Uterus (tissue), 4 donors: ENCODE results near the gene IL15RA. TPM values are rescaled to one million over a fixed set of nuclear protein-coding genes. Genes with fewer than 3 reads are reported as not detected.

Experiments used
- DNase-seq, 2 donors: peaks; one replicate each; pipeline ENCODE4 v3.0.0-alpha.2; 2019 to 2020
- H3K27ac ChIP-seq, 2 donors: fragments of 200-600 bp; sonication (generic); 1 replicate in 1 of 2; 2 replicates in 1 of 2; pipeline ENCODE4 v1.5.1; 2016 to 2018
- H3K27me3 ChIP-seq, 2 donors: fragments of 200-600 bp; sonication (generic); one replicate each; pipeline ENCODE4 v1.5.1; 2018 to 2019; ENCODE audit warnings: control low read depth in 1 of 2
- H3K36me3 ChIP-seq, 2 donors: fragments of 200-600 bp; sonication (generic); one replicate each; pipeline ENCODE4 v1.5.1; 2019; ENCODE audit warnings: control low read depth in 1 of 2
- H3K4me1 ChIP-seq, 2 donors: fragments of 200-600 bp; sonication (generic); one replicate each; pipeline ENCODE4 v1.5.1; 2018 to 2019; ENCODE audit warnings: control low read depth in 1 of 2
- H3K4me3 ChIP-seq, 2 donors: fragments of 200-600 bp; sonication (generic); 1 replicate in 1 of 2; 2 replicates in 1 of 2; pipeline ENCODE4 v1.5.1; 2018 to 2019; ENCODE audit warnings: mild to moderate bottlenecking in 1 of 2
- H3K9me3 ChIP-seq, 2 donors: fragments of 200-600 bp; sonication (generic); one replicate each; pipeline ENCODE4 v1.5.1; 2019; ENCODE audit warnings: control low read depth in 1 of 2
- CTCF ChIP-seq, 4 experiments: fragments of 200-600 bp in 2 of 4; fragments of 450-650 bp in 2 of 4; sonication (generic) in 2 of 4; IDR thresholded peaks; one replicate each; pipeline ENCODE4 v1.5.1; 2016 to 2019; ENCODE audit warnings: antibody characterized with exemption in 4 of 4, mild to moderate bottlenecking in 2 of 4, moderate library complexity in 1 of 4
- POLR2A ChIP-seq, 2 donors: fragments of 450-650 bp; IDR thresholded peaks; one replicate each; pipeline ENCODE4 v1.6.1; 2016; ENCODE audit warnings: antibody characterized with exemption in 2 of 2, mild to moderate bottlenecking in 1 of 2, moderate library complexity in 1 of 2
- intact Hi-C: fragments of 100-400 bp; cut with DNase I; formaldehyde crosslinking; loops from one replicate; pipeline ENCODE4 v1.15.1; 2023; ENCODE audit warnings: low total_unique reads
- total RNA-seq, 4 donors: library from RNA; depleted of rRNA in 3 of 4; stranded (reverse); fragments of >200 nt in 3 of 4; gene quantifications; one replicate each; pipeline versions ENCODE4 v1.1.0 to v1.2.4, GENCODE V29; 2014 to 2023
- donor health status: DM: yes; HTN: yes; CAD: no.

The IL15RA gene
- total RNA-seq, 4 donors from 2014 or later: 1.6 to 42.5 (median 31.9) TPM

GRCh38 chr10:5958675-5959074, 18.7 kb downstream of the IL15RA start:
- H3K36me3 ChIP-seq: no peaks in the 10 kb centered on the region
- intact Hi-C loops: no loop called here
- H3K27ac ChIP-seq: no peak overlapping the region
- H3K4me1 ChIP-seq: no peaks in the 10 kb centered on the region
- H3K27me3 ChIP-seq: no peaks in the 10 kb centered on the region
- TF ChIP-seq CTCF (IDR thresholded peaks at IDR 0.05): no peak
- no peak for TF ChIP-seq POLR2A (IDR thresholded peaks at IDR 0.05)
- no peak for DNase-seq
- H3K9me3 ChIP-seq: no peaks in the 10 kb centered on the region
- H3K4me3 ChIP-seq: no peak overlapping the region

- Histone ChIP-seq H3K27me3 (no peaks in the 10 kb centered on the region), H3K4me3 (no peak overlapping the region), H3K27ac (no peak overlapping the region), H3K9me3 (no peaks in the 10 kb centered on the region), H3K4me1 (no peaks in the 10 kb centered on the region), H3K36me3 (no peaks in the 10 kb centered on the region)
- no peak for DNase-seq
- intact Hi-C loops: no loop called here
- TF ChIP-seq CTCF (IDR thresholded peaks at IDR 0.05): no peak
Measured at GRCh38 chr10:5958077-5958476, 19.3 kb downstream of the IL15RA start.

- H3K4me3 ChIP-seq: no peak overlapping the region
- no peaks in the 10 kb centered on the region for H3K4me1 ChIP-seq
- H3K27me3 ChIP-seq: no peaks in the 10 kb centered on the region
- no peak for TF ChIP-seq POLR2A (IDR thresholded peaks at IDR 0.05)
- TF ChIP-seq CTCF (IDR thresholded peaks at IDR 0.05): no peak
- DNase-seq: peak in 1 of 2 donors; percentile 10
- H3K36me3 ChIP-seq: no peaks in the 10 kb centered on the region
- intact Hi-C loops: no loop called here
- H3K9me3 ChIP-seq: no peaks in the 10 kb centered on the region
- no peak overlapping the region for H3K27ac ChIP-seq
Measured at GRCh38 chr10:5956146-5956936, 21.0 kb downstream of the IL15RA start.

- H3K27ac ChIP-seq: no peak overlapping the region
- H3K4me1 ChIP-seq: no peaks in the 10 kb centered on the region
- no peaks in the 10 kb centered on the region for H3K9me3 ChIP-seq
- intact Hi-C loops: no loop called here
- no peaks in the 10 kb centered on the region for H3K27me3 ChIP-seq
- no peak for TF ChIP-seq POLR2A (IDR thresholded peaks at IDR 0.05)
- TF ChIP-seq CTCF (IDR thresholded peaks at IDR 0.05): no peak
- DNase-seq: no peak
- no peaks in the 10 kb centered on the region for H3K36me3 ChIP-seq
- no peak overlapping the region for H3K4me3 ChIP-seq
Measured at GRCh38 chr10:5953676-5954075, 23.7 kb downstream of the IL15RA start.

GRCh38 chr10:5952731-5953385, 24.5 kb downstream of the IL15RA start:
- peak in 1 of 2 donors; percentile 11 for DNase-seq
- no peak overlapping the region for H3K27ac ChIP-seq
- no peaks in the 10 kb centered on the region for H3K9me3 ChIP-seq
- H3K4me1 ChIP-seq: no peaks in the 10 kb centered on the region
- intact Hi-C loops: no loop called here
- no peaks in the 10 kb centered on the region for H3K27me3 ChIP-seq
- no peak overlapping the region for H3K4me3 ChIP-seq
- H3K36me3 ChIP-seq: no peaks in the 10 kb centered on the region
- TF ChIP-seq CTCF (IDR thresholded peaks at IDR 0.05): no peak
- no peak for TF ChIP-seq POLR2A (IDR thresholded peaks at IDR 0.05)
